Brain microvascular endothelial cell (primary cell): Measurements from ENCODE around the gene ZNF213.

Source experiments
- DNase-seq: peaks from one replicate; pipeline ENCODE4 v3.0.0-alpha.2; 2020
- H3K27ac ChIP-seq: fragments of 250-450 bp; sonication (Bioruptor Pico); 2 replicates; pipeline ENCODE4 v1.5.1; 2020; ENCODE audit warnings: mild to moderate bottlenecking, moderate library complexity
- H3K27me3 ChIP-seq: fragments of 250-450 bp; sonication (Bioruptor Pico); replicated peaks from 2 replicates; pipeline ENCODE4 v1.5.1; 2020; ENCODE audit warnings: mild to moderate bottlenecking
- H3K36me3 ChIP-seq: fragments of 250-450 bp; sonication (Bioruptor Pico); replicated peaks from 2 replicates; pipeline ENCODE4 v1.5.1; 2020; ENCODE audit warnings: mild to moderate bottlenecking
- H3K4me3 ChIP-seq: 2 replicates; pipeline ENCODE4 v1.5.1; 2011; ENCODE audit warnings: low read depth, mild to moderate bottlenecking, control low read depth, low read length, moderate library complexity
- in situ Hi-C: cut with HindIII; loops from 2 replicates; pipeline ENCODE4 v1.10.0; 2017; ENCODE audit warnings: low sequenced_read_pairs, low pct_ligation_motif_present
- TF ChIP-seq, protein P1 (sequence below): IDR thresholded peaks from 2 replicates; pipeline ENCODE4 v1.5.1; 2011; ENCODE audit warnings: low read depth, mild to moderate bottlenecking, moderate library complexity, low read length, control low read depth, inconsistent platforms; ENCODE audit errors: missing control alignments

The ZNF213 gene

DNA sequence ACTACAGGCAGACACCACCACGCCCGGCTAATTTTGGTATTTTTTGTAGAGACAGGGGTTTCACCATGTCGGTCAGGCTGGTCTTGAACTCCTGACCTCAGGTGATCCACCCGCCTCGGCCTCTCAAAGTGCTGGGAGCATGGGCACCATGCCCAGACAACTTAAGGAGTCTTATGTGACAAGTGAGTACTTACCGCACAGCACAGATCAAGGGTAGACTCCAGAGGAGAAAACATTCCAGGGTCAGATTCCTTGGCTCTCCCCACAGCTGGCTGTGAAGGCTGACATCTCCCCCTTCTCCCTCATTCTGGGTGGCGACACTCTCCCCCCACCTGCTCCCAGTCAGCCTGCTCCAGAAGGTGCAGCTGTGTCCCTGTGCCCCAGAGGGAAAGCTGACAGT is 46.4 kb upstream of the ZNF213 start:
- H3K27ac ChIP-seq, result no peak overlapping the region
- no peaks in the 10 kb centered on the region for H3K36me3 ChIP-seq
- TF ChIP-seq, protein P1, sequence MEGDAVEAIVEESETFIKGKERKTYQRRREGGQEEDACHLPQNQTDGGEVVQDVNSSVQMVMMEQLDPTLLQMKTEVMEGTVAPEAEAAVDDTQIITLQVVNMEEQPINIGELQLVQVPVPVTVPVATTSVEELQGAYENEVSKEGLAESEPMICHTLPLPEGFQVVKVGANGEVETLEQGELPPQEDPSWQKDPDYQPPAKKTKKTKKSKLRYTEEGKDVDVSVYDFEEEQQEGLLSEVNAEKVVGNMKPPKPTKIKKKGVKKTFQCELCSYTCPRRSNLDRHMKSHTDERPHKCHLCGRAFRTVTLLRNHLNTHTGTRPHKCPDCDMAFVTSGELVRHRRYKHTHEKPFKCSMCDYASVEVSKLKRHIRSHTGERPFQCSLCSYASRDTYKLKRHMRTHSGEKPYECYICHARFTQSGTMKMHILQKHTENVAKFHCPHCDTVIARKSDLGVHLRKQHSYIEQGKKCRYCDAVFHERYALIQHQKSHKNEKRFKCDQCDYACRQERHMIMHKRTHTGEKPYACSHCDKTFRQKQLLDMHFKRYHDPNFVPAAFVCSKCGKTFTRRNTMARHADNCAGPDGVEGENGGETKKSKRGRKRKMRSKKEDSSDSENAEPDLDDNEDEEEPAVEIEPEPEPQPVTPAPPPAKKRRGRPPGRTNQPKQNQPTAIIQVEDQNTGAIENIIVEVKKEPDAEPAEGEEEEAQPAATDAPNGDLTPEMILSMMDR, result no peak
- in situ Hi-C loops, result no loop called here
- H3K27me3 ChIP-seq, result peaks cover 6% of the 10 kb centered on the region
- DNase-seq, result no peak
- H3K4me3 ChIP-seq, result no peak overlapping the region

DNA sequence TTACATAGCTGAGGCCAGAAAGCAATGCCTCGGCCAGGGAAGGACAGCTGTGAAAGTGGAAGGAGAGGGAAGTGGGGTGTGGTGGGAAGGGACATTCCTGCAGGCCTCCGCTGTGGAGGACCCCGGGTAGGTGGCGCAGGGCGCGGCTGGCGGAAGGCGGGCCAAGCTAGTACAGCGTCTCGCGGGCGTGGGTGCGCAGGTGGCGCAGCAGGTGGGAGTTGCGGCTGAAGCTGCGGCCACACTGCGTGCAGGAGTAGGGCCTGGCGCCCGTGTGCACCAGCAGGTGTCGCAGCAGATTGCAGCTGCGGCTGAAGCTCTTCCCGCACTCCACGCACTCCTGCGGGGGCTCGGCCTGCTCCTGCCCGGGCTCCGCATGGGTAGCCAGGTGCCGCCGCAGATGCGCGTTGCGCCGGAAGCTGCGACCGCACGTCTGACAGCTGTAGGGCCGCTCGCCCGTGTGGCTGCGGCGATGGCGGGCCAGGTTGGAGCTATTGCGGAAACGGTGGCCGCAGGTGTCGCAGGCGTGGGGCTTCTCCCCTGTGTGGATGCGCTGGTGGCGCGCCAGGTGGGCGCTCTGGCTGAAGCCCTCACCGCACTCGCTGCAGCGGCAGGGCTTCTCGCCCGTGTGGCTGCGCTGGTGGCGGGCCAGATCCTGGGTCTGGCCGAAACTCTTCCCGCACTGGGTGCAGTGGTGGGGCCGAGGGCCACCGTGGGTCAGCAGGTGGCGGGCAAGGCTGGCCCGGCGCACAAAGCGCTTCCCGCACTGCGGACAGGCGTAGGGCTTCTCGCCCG is 45.7 kb upstream of the ZNF213 start:
- Histone ChIP-seq H3K36me3 (no peaks in the 10 kb centered on the region), H3K4me3 (no peak overlapping the region), H3K27me3 (peaks cover 6% of the 10 kb centered on the region), H3K27ac (no peak overlapping the region)
- in situ Hi-C loops, result no loop called here
- TF ChIP-seq, protein P1, result no peak
- no peak for DNase-seq

GRCh38 chr16:3089717-3090592 is 44.9 kb upstream of the ZNF213 start:
- in situ Hi-C loops, result no loop called here
- Histone ChIP-seq H3K27ac (no peak overlapping the region), H3K27me3 (peaks cover 6% of the 10 kb centered on the region), H3K36me3 (no peaks in the 10 kb centered on the region), H3K4me3 (no peak overlapping the region)
- no peak for DNase-seq
- TF ChIP-seq, protein P1, result no peak

DNA sequence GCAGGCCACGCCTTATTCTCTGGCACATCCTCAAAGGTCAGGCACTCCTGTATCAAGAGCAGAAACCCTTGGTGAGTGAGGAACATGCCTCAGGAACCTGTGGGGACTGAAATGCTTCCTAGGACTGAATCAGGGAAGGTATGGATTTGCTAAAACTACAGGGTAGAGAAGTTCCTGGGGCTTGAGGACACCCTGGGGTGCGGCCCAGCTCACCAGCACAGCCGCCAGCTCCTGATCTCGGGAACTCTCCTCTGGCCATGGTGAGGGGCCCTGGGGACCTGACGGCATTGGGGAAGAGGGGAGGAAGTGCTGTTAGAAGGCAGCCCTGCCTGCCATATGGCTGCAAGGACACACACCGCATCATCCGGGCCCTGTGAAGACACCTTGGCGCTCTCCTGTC is 43.3 kb upstream of the ZNF213 start:
- Histone ChIP-seq H3K4me3 (no peak overlapping the region), H3K27me3 (peaks cover 6% of the 10 kb centered on the region), H3K36me3 (no peaks in the 10 kb centered on the region), H3K27ac (no peak overlapping the region)
- no peak for DNase-seq
- in situ Hi-C loops, result no loop called here
- TF ChIP-seq, protein P1, result no peak

DNA sequence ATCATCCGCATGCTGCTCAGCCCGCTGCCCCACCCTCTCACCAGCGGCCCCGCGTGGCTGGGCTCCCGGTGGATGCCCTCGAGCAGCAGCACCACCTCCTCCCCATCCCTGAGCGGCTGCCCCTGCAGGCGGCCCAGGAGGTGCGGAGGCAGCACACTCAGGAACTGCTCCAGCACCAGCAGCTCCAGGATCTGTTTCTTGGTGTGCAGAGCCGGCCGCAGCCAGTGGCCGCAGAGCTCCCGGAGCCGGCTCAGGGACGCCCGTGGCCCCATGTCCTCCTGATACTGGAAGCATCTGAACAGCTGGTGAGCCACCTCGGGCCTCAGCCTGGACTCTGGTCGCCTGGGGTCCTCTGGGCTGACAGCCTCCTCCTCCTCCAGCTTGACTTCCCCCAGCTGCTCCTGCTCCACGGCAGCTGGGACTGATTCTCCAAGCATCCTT is 42.3 kb upstream of the ZNF213 start:
- DNase-seq, result no peak
- TF ChIP-seq, protein P1, result no peak
- Histone ChIP-seq H3K4me3 (no peak overlapping the region), H3K27me3 (peaks cover 6% of the 10 kb centered on the region), H3K27ac (no peak overlapping the region), H3K36me3 (no peaks in the 10 kb centered on the region)
- in situ Hi-C loops, result no loop called here
